Nasal cavity respiratory epithelium epithelial cell of viscerocranial mucosa (primary cell): ENCODE data around the gene SV2B. TPM values are rescaled to one million over a fixed set of nuclear protein-coding genes. Genes with fewer than 3 reads are reported as not detected.

Experiments used
- total RNA-seq: library from RNA; depleted of rRNA; stranded (reverse); fragments of >200 nt; gene quantifications from 2 replicates; pipeline ENCODE4 v1.2.3, GENCODE V29; 2014

Gene SV2B
- 0.50 and 0.68 TPM in 2 replicates for total RNA-seq

GRCh38 chr15:91099995-91100813 lies at the start of gene SV2B:
Gene SV2B (plus strand): TSS chr15:91100257. CDS start chr15:91226264, 126,007 bp downstream.

Other genes starting within 250 kb of the SV2B start
- gene FURIN, start 231.7 kb upstream of the SV2B start, total RNA-seq = 43.7 and 125 TPM in 2 replicates
- gene FES, start 215.8 kb upstream of the SV2B start, total RNA-seq = 0.34 and 2.4 TPM in 2 replicates
- gene MAN2A2, start 197.0 kb upstream of the SV2B start, total RNA-seq = 23.9 and 32.7 TPM in 2 replicates
- gene HDDC3, start 167.7 kb upstream of the SV2B start, total RNA-seq = 19.3 and 37.6 TPM in 2 replicates
- 92.3 and 102 TPM in 2 replicates for gene UNC45A, start 165.0 kb upstream of the SV2B start, total RNA-seq
- 13.0 and 13.2 TPM in 2 replicates for gene RCCD1, start 145.4 kb upstream of the SV2B start, total RNA-seq
- 2.8 and 10.3 TPM in 2 replicates for gene PRC1, start 105.7 kb upstream of the SV2B start, total RNA-seq
- 7.9 and 11.4 TPM in 2 replicates for gene VPS33B, start 77.7 kb upstream of the SV2B start, total RNA-seq